CD14-positive monocyte (primary cell): ENCODE measurements around the gene MFNG. TPM values are rescaled to one million over a fixed set of nuclear protein-coding genes. Genes with fewer than 3 reads are reported as not detected.

Source experiments
- DNase-seq, 3 donors: peaks; one replicate each; pipeline ENCODE4 v3.0.0-alpha.2; 2011 to 2022
- H2AFZ ChIP-seq: 2 replicates; pipeline ENCODE4 v1.6.0; 2012; ENCODE audit warnings: mild to moderate bottlenecking, low read depth, low read length, inconsistent platforms; ENCODE audit not compliant: insufficient read depth, poor library complexity, severe bottlenecking
- H3K27ac ChIP-seq, 2 donors: 1 replicate in 1 of 2; 2 replicates in 1 of 2; pipeline ENCODE4 v1.5.1; 2012 to 2013; ENCODE audit warnings: low read length in 2 of 2, control low read depth in 1 of 2, inconsistent platforms in 1 of 2, low read depth in 1 of 2, mild to moderate bottlenecking in 1 of 2
- H3K27me3 ChIP-seq, 2 donors: one replicate each; pipeline versions ENCODE4 v1.6.0 to v1.6.1; 2011 to 2013; ENCODE audit warnings: low read length in 2 of 2; ENCODE audit not compliant: control insufficient read depth in 2 of 2, insufficient read depth in 2 of 2
- H3K36me3 ChIP-seq, 2 donors: replicated peaks in 1 of 2; 1 replicate in 1 of 2; 2 replicates in 1 of 2; pipeline versions ENCODE4 v1.5.1 to v1.6.1; 2012 to 2013; ENCODE audit warnings: low read length in 2 of 2, control low read depth in 1 of 2, inconsistent platforms in 1 of 2, mild to moderate bottlenecking in 1 of 2; ENCODE audit not compliant: insufficient read depth in 2 of 2, control insufficient read depth in 1 of 2
- H3K4me1 ChIP-seq, 2 donors: 1 replicate in 1 of 2; 2 replicates in 1 of 2; pipeline versions ENCODE4 v1.5.1 to v1.6.1; 2012 to 2013; ENCODE audit warnings: low read length in 2 of 2, control low read depth in 1 of 2, inconsistent platforms in 1 of 2, mild to moderate bottlenecking in 1 of 2, moderate library complexity in 1 of 2; ENCODE audit not compliant: insufficient read depth in 2 of 2, control insufficient read depth in 1 of 2
- H3K4me2 ChIP-seq: replicated peaks from 2 replicates; pipeline ENCODE3; 2012; ENCODE audit warnings: low read length, moderate library complexity, mild to moderate bottlenecking; ENCODE audit not compliant: poor library complexity, severe bottlenecking; ENCODE audit errors: extremely low read depth
- H3K4me3 ChIP-seq, 3 experiments: fragments of 200-600 bp in 1 of 3; sonication (generic) in 1 of 3; replicated peaks in 1 of 3; 1 replicate in 2 of 3; 2 replicates in 1 of 3; pipeline ENCODE4 v1.5.1; 2011 to 2013; ENCODE audit warnings: low read length in 3 of 3, mild to moderate bottlenecking in 3 of 3, control low read depth in 2 of 3, low read depth in 2 of 3, inconsistent platforms in 1 of 3, moderate library complexity in 1 of 3
- H3K79me2 ChIP-seq: 2 replicates; pipeline ENCODE4 v1.6.0; 2012; ENCODE audit warnings: mild to moderate bottlenecking, control low read depth, inconsistent platforms, low read length, moderate library complexity; ENCODE audit not compliant: insufficient read depth
- H3K9ac ChIP-seq: 2 replicates; pipeline ENCODE4 v1.6.0; 2017; ENCODE audit warnings: low read length, mild to moderate bottlenecking; ENCODE audit not compliant: insufficient read depth, poor library complexity, severe bottlenecking
- H3K9me3 ChIP-seq, 2 donors: replicated peaks in 1 of 2; 1 replicate in 1 of 2; 2 replicates in 1 of 2; pipeline versions ENCODE4 v1.5.1 to v1.6.1; 2012 to 2013; ENCODE audit warnings: low read length in 2 of 2, control low read depth in 1 of 2; ENCODE audit not compliant: control insufficient read depth in 1 of 2, insufficient read depth in 1 of 2
- H4K20me1 ChIP-seq: 2 replicates; pipeline ENCODE4 v1.6.0; 2012; ENCODE audit warnings: mild to moderate bottlenecking, low read length, control low read depth, moderate library complexity; ENCODE audit not compliant: insufficient read depth
- H3K27ac Mint-ChIP-seq, 7 donors: one replicate each; pipeline ENCODE4 v1.8.0; 2020; ENCODE audit warnings: mild to moderate bottlenecking in 7 of 7, mixed read lengths in 7 of 7, moderate library complexity in 6 of 7, inconsistent platforms in 2 of 7
- H3K27me3 Mint-ChIP-seq, 3 donors: one replicate each; pipeline ENCODE4 v1.8.0; 2021 to 2022; ENCODE audit warnings: low read depth in 3 of 3, mild to moderate bottlenecking in 3 of 3, mixed read lengths in 3 of 3, moderate library complexity in 3 of 3, inconsistent platforms in 1 of 3
- H3K36me3 Mint-ChIP-seq, 2 donors: one replicate each; pipeline ENCODE4 v1.8.0; 2020; ENCODE audit warnings: mixed read lengths in 2 of 2, inconsistent platforms in 1 of 2, mild to moderate bottlenecking in 1 of 2
- H3K4me1 Mint-ChIP-seq: one replicate; pipeline ENCODE4 v1.8.0; 2020; ENCODE audit warnings: mild to moderate bottlenecking, mixed read lengths
- H3K4me3 Mint-ChIP-seq, 2 donors: one replicate each; pipeline ENCODE4 v1.8.0; 2020; ENCODE audit warnings: mild to moderate bottlenecking in 2 of 2, mixed read lengths in 2 of 2, moderate library complexity in 1 of 2
- H3K9me3 Mint-ChIP-seq, 7 donors: one replicate each; pipeline ENCODE4 v1.8.0; 2020 to 2022; ENCODE audit warnings: mixed read lengths in 7 of 7, mild to moderate bottlenecking in 6 of 7, moderate library complexity in 6 of 7, inconsistent platforms in 2 of 7
- WGBS: methylation state at CpG from one replicate; pipeline ENCODE4 v1.1.5; 2013; ENCODE audit warnings: missing lambda C conversion rate; ENCODE audit not compliant: insufficient coverage; 5-methylcytosine and 5-hydroxymethylcytosine counted together
- intact Hi-C, 2 donors: fragments of 100-400 bp; cut with micrococcal nuclease; formaldehyde crosslinking; loops; one replicate each; pipeline versions ENCODE4 v1.15.0 to v1.15.1; 2023
- polyA plus RNA-seq, 3 donors: library from polyadenylated mRNA; depleted of rRNA in 1 of 3; unstranded in 2 of 3; stranded (reverse) in 1 of 3; fragments of 300-500 nt in 2 of 3; fragments of >200 nt in 1 of 3; fragmentation: Illumina TruSeq in 2 of 3; gene quantifications; 1 replicate in 2 of 3; 2 replicates in 1 of 3; pipeline ENCODE4 v1.2.3, GENCODE V29; 2012 to 2021
- TF ChIP-seq, protein P1 (sequence below): fragments of 200-600 bp; IDR thresholded peaks from one replicate; pipeline ENCODE4 v1.8.0; 2022; ENCODE audit warnings: antibody characterized with exemption, mild to moderate bottlenecking

The MFNG gene
- polyA plus RNA-seq, 3 donors, result 84.1 to 196 (median 181) TPM

DNA sequence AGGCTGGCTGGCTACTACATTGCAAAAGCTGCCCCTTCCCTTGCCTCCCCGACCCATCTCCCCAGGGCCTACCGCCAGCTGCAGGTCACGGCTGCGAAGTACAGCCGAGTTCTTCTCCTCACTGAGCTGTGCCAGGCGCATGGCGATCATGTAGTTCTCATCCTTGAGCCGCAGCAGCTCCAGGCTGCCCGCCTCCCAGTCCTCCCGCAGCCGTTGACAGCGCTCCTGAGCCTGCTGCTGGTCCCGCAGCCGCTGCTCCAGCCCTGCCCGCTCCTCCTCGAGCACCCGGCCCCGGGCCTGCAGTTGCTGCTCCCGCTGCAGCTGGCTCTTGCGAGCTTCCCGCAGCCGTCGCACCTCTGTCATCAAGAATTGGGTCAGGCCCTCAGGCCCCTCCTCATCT, 29.7 kb upstream of the MFNG start:
- Histone ChIP-seq H3K9me3 (peaks cover 0 to 6% of the 10 kb centered on the region in 2 donors), H3K9ac (no peak overlapping the region), H3K36me3 (no peaks in the 10 kb centered on the region), H3K4me3 (no peak overlapping the region), H4K20me1 (no peaks in the 10 kb centered on the region), H3K4me2 (no peak overlapping the region), H3K27me3 (peaks cover 16 to 35% of the 10 kb centered on the region in 2 donors), H3K79me2 (no peaks in the 10 kb centered on the region), H3K4me1 (peaks cover 4 to 12% of the 10 kb centered on the region in 2 donors), H2AFZ (no peak overlapping the region), H3K27ac (no peak overlapping the region)
- peaks cover 34 to 53% (median 47%) of the 10 kb centered on the region in 3 donors for H3K27me3 Mint-ChIP-seq
- H3K36me3 Mint-ChIP-seq, result peaks cover 0 to 2% of the 10 kb centered on the region in 2 donors
- H3K4me1 Mint-ChIP-seq, result peaks cover 9% of the 10 kb centered on the region
- intact Hi-C loops, result no loop called here
- DNase-seq, result no peak
- H3K4me3 Mint-ChIP-seq, result no peak overlapping the region
- peaks cover 3 to 16% (median 6%) of the 10 kb centered on the region in 7 donors for H3K9me3 Mint-ChIP-seq
- TF ChIP-seq, protein P1, sequence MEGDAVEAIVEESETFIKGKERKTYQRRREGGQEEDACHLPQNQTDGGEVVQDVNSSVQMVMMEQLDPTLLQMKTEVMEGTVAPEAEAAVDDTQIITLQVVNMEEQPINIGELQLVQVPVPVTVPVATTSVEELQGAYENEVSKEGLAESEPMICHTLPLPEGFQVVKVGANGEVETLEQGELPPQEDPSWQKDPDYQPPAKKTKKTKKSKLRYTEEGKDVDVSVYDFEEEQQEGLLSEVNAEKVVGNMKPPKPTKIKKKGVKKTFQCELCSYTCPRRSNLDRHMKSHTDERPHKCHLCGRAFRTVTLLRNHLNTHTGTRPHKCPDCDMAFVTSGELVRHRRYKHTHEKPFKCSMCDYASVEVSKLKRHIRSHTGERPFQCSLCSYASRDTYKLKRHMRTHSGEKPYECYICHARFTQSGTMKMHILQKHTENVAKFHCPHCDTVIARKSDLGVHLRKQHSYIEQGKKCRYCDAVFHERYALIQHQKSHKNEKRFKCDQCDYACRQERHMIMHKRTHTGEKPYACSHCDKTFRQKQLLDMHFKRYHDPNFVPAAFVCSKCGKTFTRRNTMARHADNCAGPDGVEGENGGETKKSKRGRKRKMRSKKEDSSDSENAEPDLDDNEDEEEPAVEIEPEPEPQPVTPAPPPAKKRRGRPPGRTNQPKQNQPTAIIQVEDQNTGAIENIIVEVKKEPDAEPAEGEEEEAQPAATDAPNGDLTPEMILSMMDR, result no peak
- H3K27ac Mint-ChIP-seq, result no peak overlapping the region
- WGBS, result 91% methylated on average over 18 of the region's 23 CpGs

- Histone ChIP-seq H3K79me2 (no peaks in the 10 kb centered on the region), H4K20me1 (no peaks in the 10 kb centered on the region), H3K27me3 (peaks cover 9 to 23% of the 10 kb centered on the region in 2 donors), H3K9me3 (peaks cover 0 to under 1% of the 10 kb centered on the region in 2 donors), H3K4me3 (no peak overlapping the region), H3K27ac (no peak overlapping the region), H2AFZ (no peak overlapping the region), H3K4me1 (peaks cover under 1 to 8% of the 10 kb centered on the region in 2 donors), H3K36me3 (no peaks in the 10 kb centered on the region), H3K4me2 (no peak overlapping the region), H3K9ac (no peak overlapping the region)
- WGBS, result 90% methylated on average over 11 of the region's 15 CpGs
- H3K36me3 Mint-ChIP-seq, result peaks cover 0 to 2% of the 10 kb centered on the region in 2 donors
- intact Hi-C loops, result no loop called here
- H3K4me1 Mint-ChIP-seq, result peaks cover 5% of the 10 kb centered on the region
- no peak for DNase-seq
- TF ChIP-seq, protein P1, result no peak
- peaks cover 21 to 40% (median 35%) of the 10 kb centered on the region in 3 donors for H3K27me3 Mint-ChIP-seq
- peaks cover 3 to 10% (median 6%) of the 10 kb centered on the region in 7 donors for H3K9me3 Mint-ChIP-seq
- H3K4me3 Mint-ChIP-seq, result no peak overlapping the region
- no peak overlapping the region for H3K27ac Mint-ChIP-seq
Measured at GRCh38 chr22:37514526-37515051, 28.4 kb upstream of the MFNG start.
